Epithelial cell of esophagus (primary cell): ENCODE measurements around the gene PTPRA.

Experiments used
- DNase-seq: peaks from one replicate; pipeline ENCODE4 v3.0.0; 2010; ENCODE audit warnings: low read depth
- H3K4me3 ChIP-seq: 2 replicates; pipeline ENCODE4 v1.5.1; 2011; ENCODE audit warnings: mild to moderate bottlenecking, low read length, control low read depth
- TF ChIP-seq, protein P1 (sequence below): IDR thresholded peaks from 2 replicates; pipeline ENCODE4 v1.5.1; 2011; ENCODE audit warnings: low read depth, mild to moderate bottlenecking, low read length, control low read depth, inconsistent platforms; ENCODE audit not compliant: insufficient read depth; ENCODE audit errors: missing control alignments

Gene PTPRA

GRCh38 chr20:2873747-2874041, 413 bp downstream of the PTPRA start:
- no peak for DNase-seq
- TF ChIP-seq, protein P1, sequence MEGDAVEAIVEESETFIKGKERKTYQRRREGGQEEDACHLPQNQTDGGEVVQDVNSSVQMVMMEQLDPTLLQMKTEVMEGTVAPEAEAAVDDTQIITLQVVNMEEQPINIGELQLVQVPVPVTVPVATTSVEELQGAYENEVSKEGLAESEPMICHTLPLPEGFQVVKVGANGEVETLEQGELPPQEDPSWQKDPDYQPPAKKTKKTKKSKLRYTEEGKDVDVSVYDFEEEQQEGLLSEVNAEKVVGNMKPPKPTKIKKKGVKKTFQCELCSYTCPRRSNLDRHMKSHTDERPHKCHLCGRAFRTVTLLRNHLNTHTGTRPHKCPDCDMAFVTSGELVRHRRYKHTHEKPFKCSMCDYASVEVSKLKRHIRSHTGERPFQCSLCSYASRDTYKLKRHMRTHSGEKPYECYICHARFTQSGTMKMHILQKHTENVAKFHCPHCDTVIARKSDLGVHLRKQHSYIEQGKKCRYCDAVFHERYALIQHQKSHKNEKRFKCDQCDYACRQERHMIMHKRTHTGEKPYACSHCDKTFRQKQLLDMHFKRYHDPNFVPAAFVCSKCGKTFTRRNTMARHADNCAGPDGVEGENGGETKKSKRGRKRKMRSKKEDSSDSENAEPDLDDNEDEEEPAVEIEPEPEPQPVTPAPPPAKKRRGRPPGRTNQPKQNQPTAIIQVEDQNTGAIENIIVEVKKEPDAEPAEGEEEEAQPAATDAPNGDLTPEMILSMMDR, result no peak
- peak overlapping the region; percentile 76 for H3K4me3 ChIP-seq

- peak overlapping the region; percentile 76 for H3K4me3 ChIP-seq
- TF ChIP-seq, protein P1, result no peak
- no peak for DNase-seq
These were observed 1.2 kb downstream of the PTPRA start for GRCh38 chr20:2874456-2874855.

DNA sequence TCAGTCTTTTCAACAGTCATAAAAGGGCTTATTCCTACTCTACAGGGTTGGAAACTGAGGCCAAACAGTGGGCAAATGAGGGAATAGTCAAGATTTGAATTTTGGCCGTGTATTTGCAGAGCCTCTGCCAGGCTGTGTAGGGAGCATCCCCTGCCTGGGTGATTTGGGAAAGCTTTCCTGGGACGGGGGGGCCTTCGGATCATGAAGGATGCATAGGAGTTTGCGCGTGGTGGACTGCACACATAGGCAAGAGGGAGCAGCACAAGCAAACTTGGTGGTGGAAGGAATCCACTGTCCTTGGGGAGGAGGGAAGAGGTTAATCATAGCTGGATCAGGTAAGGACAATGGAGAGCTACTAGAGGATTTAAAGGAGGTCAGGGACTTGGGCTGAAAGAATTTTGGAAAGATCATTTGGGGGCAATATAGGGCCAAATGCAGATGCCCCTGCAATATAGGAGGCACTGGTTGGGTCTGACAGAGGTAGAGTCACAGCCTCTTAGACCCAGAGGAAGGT, 2.5 kb downstream of the PTPRA start:
- no peak overlapping the region for H3K4me3 ChIP-seq
- TF ChIP-seq, protein P1, result no peak
- no peak for DNase-seq

- TF ChIP-seq, protein P1, result no peak
- H3K4me3 ChIP-seq, result no peak overlapping the region
- no peak for DNase-seq
These were observed 5.2 kb downstream of the PTPRA start for GRCh38 chr20:2878515-2878914.

DNA sequence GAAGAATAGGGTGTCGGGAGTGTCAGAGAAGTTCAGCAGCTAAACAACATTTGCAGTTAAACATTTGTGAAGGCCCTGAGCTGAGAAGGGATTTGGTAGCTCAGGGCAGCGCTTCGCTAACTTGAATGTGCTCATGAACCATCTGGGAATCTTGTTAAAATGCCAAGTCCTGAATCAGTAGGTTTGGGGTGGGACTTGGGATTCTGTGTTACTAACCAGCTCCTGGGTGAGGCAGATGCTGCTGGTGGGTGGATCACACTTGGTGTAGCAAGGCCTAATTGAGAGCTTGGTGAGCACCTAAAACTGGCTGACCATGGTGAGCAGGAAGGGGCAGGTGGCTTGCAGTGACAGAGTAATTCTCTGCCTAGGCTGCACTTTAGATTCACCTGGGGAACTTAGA, 5.9 kb downstream of the PTPRA start:
- peak; percentile 57 for DNase-seq
- TF ChIP-seq, protein P1, result no peak
- no peak overlapping the region for H3K4me3 ChIP-seq

DNA sequence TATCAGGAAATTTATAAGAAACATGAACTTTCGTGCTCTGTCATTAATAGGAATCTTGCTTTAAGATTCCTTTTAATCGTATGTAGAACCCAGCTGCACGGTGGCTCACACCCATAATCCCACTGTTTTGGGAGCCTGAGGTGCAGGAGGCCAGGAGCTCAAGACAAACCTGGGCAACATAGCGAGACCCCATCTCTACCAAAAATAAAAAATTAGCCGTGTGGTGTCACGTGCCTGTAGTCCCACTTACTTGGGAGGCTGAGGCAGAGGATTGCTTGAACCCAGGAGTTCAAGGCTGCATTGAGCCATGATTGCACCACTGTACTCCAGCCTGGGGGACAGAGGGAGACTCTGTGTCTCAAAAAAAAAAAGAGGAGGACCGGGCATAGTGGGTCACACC, 7.4 kb downstream of the PTPRA start:
- TF ChIP-seq, protein P1, result no peak
- DNase-seq, result no peak
- no peak overlapping the region for H3K4me3 ChIP-seq
